Stimulated activated naive CD8-positive, alpha-beta T cell treated with anti-CD3 and anti-CD28 coated beads, Interleukin-15, amount 100 ng/mL, for 72 hours (primary cell): ENCODE results near the gene AQP3.
"Not testable (repeated sequence)": the region's sequence is repeated elsewhere in the genome, so short reads cannot be mapped to it uniquely, and the experiment has no call there.

Source experiments
- ATAC-seq: fragments of 150-1000 bp; cut with Tn5 transposase; 2 replicates; pipeline ENCODE4 v1.10.0; 2021; ENCODE audit warnings: mild to moderate bottlenecking, moderate library complexity
- DNase-seq, 2 donors: peaks; one replicate each; pipeline ENCODE4 v3.0.0; 2021 to 2022
- H3K27ac Mint-ChIP-seq, 2 donors: one replicate each; pipeline ENCODE4 v1.8.0; 2022; ENCODE audit warnings: mild to moderate bottlenecking in 2 of 2, mixed read lengths in 2 of 2, moderate library complexity in 2 of 2
- H3K27me3 Mint-ChIP-seq: one replicate; pipeline ENCODE4 v1.8.0; 2022; ENCODE audit warnings: mixed read lengths
- H3K4me1 Mint-ChIP-seq: one replicate; pipeline ENCODE4 v1.8.0; 2022; ENCODE audit warnings: mild to moderate bottlenecking, mixed read lengths
- H3K4me3 Mint-ChIP-seq, 2 donors: one replicate each; pipeline ENCODE4 v1.8.0; 2022; ENCODE audit warnings: mild to moderate bottlenecking in 2 of 2, mixed read lengths in 2 of 2, moderate library complexity in 1 of 2
- H3K9me3 Mint-ChIP-seq, 2 donors: one replicate each; pipeline ENCODE4 v1.8.0; 2022; ENCODE audit warnings: mixed read lengths in 2 of 2

The AQP3 gene

GRCh38 chr9:33446946-33447798 lies at the start of gene AQP3:
Gene AQP3, minus strand, starts transcription at chr9:33447593. Its CDS starts 63 bp downstream, at chr9:33447530.
- H3K4me1 Mint-ChIP-seq: peaks cover 56% of the 10 kb centered on the region
- no peaks in the 10 kb centered on the region for H3K27me3 Mint-ChIP-seq
- DNase-seq (peak; percentile 61 to 64), ATAC-seq (peak; percentile 70)
- H3K9me3 Mint-ChIP-seq: no peaks in the 10 kb centered on the region
- peak within 1 kb of the TSS; percentile 93 to 97 for H3K27ac Mint-ChIP-seq
- peak within 1 kb of the TSS; percentile 90 to 95 for H3K4me3 Mint-ChIP-seq

GRCh38 chr9:33493819-33494218 lies 46.4 kb upstream of the AQP3 start:
- not testable (repeated sequence) for DNase-seq

DNA sequence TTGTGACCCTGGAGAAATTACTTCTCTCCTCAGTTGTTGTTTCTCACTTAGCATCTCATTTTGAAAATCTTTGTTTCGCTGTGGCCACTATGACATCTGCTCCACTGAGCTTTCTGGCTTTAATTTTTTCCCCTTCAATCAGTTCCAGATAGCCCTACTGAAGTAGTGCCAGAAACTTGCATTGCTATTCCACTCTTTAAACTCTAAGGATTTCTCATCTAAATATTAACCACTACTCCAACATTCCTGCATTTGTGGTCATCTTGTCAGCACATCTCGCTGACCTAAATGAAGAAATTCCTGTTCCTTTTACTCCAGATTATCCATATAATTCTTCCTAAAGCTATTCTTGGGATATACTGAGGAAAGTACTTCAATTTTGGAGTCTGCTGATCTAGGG lies 41.7 kb upstream of the AQP3 start:
- H3K4me1 Mint-ChIP-seq: no peaks in the 10 kb centered on the region
- H3K9me3 Mint-ChIP-seq: no peaks in the 10 kb centered on the region
- no peak overlapping the region for H3K4me3 Mint-ChIP-seq
- DNase-seq (no peak), ATAC-seq (no peak)
- no peaks in the 10 kb centered on the region for H3K27me3 Mint-ChIP-seq
- no peak overlapping the region for H3K27ac Mint-ChIP-seq

More at GRCh38 chr9:33493819-33494218, 46.4 kb upstream of the AQP3 start:
- H3K4me1 Mint-ChIP-seq, ATAC-seq, H3K4me3 Mint-ChIP-seq, H3K9me3 Mint-ChIP-seq, H3K27ac Mint-ChIP-seq, H3K27me3 Mint-ChIP-seq: not testable (repeated sequence)

- ATAC-seq, H3K27ac Mint-ChIP-seq, H3K4me3 Mint-ChIP-seq, H3K27me3 Mint-ChIP-seq, H3K4me1 Mint-ChIP-seq, H3K9me3 Mint-ChIP-seq, DNase-seq: not testable (repeated sequence)
Measured at GRCh38 chr9:33485312-33485711, 37.9 kb upstream of the AQP3 start.

- DNase-seq: no peak
- ATAC-seq: no peak
- Mint-ChIP-seq H3K27me3 (no peaks in the 10 kb centered on the region), H3K9me3 (no peaks in the 10 kb centered on the region), H3K4me3 (no peak overlapping the region), H3K4me1 (no peaks in the 10 kb centered on the region), H3K27ac (no peak overlapping the region)
Measured at GRCh38 chr9:33480976-33481375, 33.6 kb upstream of the AQP3 start.

- no peak overlapping the region for H3K4me3 Mint-ChIP-seq
- H3K9me3 Mint-ChIP-seq: no peaks in the 10 kb centered on the region
- no peak for ATAC-seq
- no peaks in the 10 kb centered on the region for H3K27me3 Mint-ChIP-seq
- no peak for DNase-seq
- no peak overlapping the region for H3K27ac Mint-ChIP-seq
- H3K4me1 Mint-ChIP-seq: no peaks in the 10 kb centered on the region
Measured at GRCh38 chr9:33480106-33480505, 32.7 kb upstream of the AQP3 start.

DNA sequence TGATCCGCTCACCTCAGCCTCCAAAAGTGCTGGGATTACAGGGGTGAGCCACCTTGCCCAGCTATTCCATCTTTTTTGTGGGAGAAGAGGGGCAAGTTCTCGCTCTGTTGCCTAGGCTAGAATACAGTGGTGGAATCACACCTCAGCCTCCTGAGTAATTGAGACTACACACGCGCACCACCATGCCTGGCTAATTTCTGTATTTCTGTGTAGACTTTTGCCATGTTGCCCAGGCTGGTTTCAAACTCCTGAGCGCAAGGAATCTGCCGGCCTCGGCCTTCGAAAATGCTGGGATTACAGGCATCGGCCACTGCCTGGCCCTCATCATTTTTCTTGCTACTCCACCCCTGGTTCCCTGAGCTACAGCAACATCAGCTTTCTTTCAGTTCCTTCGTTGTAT lies 29.1 kb upstream of the AQP3 start:
- no peak overlapping the region for H3K4me3 Mint-ChIP-seq
- no peak overlapping the region for H3K27ac Mint-ChIP-seq
- peaks cover 19% of the 10 kb centered on the region for H3K4me1 Mint-ChIP-seq
- no peak for ATAC-seq
- no peaks in the 10 kb centered on the region for H3K9me3 Mint-ChIP-seq
- no peaks in the 10 kb centered on the region for H3K27me3 Mint-ChIP-seq
- DNase-seq: no peak

- Mint-ChIP-seq H3K9me3 (no peaks in the 10 kb centered on the region), H3K4me3 (peak overlapping the region in 1 of 2 donors; percentile 9), H3K27me3 (no peaks in the 10 kb centered on the region), H3K4me1 (peaks cover 24% of the 10 kb centered on the region), H3K27ac (no peak overlapping the region)
- DNase-seq: no peak
- ATAC-seq: no peak
Measured at GRCh38 chr9:33475357-33475756, 28.0 kb upstream of the AQP3 start.

- Mint-ChIP-seq H3K9me3 (no peaks in the 10 kb centered on the region), H3K4me3 (peak within 1 kb of the TSS; percentile 94 to 95), H3K4me1 (peaks cover 24% of the 10 kb centered on the region), H3K27me3 (no peaks in the 10 kb centered on the region), H3K27ac (peak within 1 kb of the TSS; percentile 95 to 99)
- DNase-seq: peak; percentile 96 to 98
- ATAC-seq: peak; percentile 99
Measured at GRCh38 chr9:33473643-33474352, 26.4 kb upstream of the AQP3 start, which contains the start of gene NOL6. Gene NOL6, minus strand, starts transcription at chr9:33473924. Its CDS starts 82 bp downstream, at chr9:33473842.

DNA sequence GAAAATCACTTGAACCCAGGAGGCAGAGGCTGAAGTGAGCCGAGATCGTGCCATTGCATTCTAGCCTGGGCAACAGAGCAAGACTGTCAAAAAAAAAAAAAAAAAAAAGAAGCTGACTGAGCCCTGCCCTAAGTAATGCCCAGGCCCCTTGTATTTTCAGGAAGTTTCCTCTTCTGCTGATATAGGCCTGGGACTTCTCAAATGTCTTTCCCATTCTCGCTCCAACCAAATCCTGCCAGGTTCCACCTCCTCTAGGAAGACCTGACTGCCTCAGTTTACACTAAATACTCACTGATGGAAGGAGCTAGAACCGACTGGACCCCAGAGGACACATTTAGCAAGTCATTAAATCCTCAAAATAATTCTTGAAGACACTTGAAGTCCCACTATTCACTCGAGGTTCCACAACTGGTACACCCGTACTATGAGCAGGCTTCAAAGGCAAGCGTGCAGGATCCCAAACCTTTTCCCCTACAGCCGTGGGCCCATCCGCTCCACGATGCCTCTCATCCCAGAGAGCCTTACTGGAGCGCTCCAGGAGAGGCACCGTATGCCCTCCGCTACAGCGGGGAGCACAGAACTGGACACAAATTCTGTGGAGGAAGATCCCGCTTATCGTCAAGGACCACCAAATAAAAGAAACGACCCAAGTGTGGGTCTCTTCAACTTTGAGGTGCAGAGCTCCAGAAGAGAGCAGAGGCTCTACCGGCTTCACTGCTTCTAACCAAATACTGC lies 25.7 kb upstream of the AQP3 start:
- H3K4me1 Mint-ChIP-seq: peaks cover 27% of the 10 kb centered on the region
- no peaks in the 10 kb centered on the region for H3K27me3 Mint-ChIP-seq
- ATAC-seq (no peak), DNase-seq (no peak)
- peak overlapping the region; percentile 94 to 95 for H3K4me3 Mint-ChIP-seq
- H3K27ac Mint-ChIP-seq: peak overlapping the region; percentile 95 to 99
- H3K9me3 Mint-ChIP-seq: no peaks in the 10 kb centered on the region

DNA sequence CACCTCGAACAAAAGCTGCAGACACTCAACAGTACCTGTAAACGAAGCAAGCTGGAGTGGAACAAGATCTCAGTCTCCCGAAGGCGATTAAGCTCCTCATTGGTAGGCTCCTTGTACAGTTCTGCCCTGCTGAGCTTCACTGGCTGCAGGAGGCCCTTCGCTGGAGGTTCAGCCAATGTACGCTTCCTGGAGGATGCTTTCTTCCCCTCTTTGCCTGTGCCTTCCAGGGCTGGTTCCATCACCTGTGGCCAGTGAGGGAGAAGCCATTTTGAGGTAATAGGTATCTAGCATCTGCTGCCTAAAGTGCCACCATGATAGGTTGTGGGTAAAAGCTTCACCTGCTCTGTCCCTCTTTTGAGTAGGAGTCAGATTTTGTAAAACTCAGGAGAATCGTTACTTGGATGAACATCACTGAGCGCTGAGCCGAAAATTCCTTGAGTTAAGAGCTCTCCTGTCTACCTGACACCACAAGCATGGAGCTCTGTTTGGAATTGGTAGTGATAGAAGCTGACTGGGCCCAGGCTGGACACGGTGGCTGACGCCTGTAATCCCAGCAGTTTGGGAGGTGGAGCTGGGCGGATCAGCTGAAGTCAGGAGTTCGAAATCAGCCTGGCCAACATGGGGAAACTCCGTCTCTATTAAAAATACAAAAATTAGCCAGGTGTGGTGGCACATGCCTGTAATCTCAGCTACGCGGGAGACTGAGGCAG lies 24.9 kb upstream of the AQP3 start:
- H3K27me3 Mint-ChIP-seq: no peaks in the 10 kb centered on the region
- H3K27ac Mint-ChIP-seq: peak overlapping the region; percentile 95 to 99
- no peak for ATAC-seq
- H3K4me3 Mint-ChIP-seq: peak overlapping the region; percentile 94 to 95
- peaks cover 33% of the 10 kb centered on the region for H3K4me1 Mint-ChIP-seq
- no peak for DNase-seq
- no peaks in the 10 kb centered on the region for H3K9me3 Mint-ChIP-seq

DNA sequence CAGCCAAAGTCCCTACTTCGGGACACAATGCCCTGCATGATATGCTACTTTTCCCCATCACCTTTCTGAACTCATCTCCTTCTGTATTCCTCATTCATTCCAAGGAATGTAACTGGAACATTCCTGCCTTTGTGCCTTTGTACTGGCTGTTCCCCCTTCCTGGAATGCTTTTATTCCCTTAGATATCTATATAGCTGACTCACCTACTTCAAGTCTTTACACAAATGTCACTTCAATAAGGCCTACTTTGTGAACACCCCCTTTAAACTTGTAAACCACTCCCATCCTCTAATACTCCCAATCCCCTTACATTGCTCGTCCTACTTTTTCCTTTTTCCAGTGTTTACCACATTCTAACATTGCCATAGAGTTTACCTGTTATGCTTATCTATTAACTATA lies 24.0 kb upstream of the AQP3 start:
- DNase-seq: no peak
- Mint-ChIP-seq H3K27me3 (no peaks in the 10 kb centered on the region), H3K4me3 (peak overlapping the region in 1 of 2 donors; percentile 10), H3K9me3 (no peaks in the 10 kb centered on the region), H3K4me1 (peaks cover 33% of the 10 kb centered on the region), H3K27ac (peak overlapping the region in 1 of 2 donors; percentile 36)
- ATAC-seq: no peak

DNA sequence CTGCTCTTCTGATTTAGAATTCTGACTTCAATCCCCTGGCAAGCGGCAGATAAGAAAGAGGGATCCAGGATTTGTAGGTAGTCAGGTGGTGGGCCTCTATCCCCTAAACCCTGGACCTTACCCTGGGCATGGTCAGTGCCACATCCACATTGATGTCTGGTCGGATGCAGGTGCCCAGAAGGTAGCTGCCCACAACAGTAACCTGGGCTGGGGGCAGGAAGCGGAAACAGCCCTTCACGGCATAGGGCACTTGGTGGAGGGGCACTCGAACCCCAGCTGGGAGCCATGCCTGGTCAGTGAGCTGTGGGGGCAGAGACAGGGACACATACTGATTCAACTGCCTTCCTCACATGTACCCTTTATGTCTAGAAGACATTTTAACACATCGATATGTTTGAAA lies 22.5 kb upstream of the AQP3 start:
- H3K27ac Mint-ChIP-seq: peak overlapping the region in 1 of 2 donors; percentile 93
- H3K4me3 Mint-ChIP-seq: no peak overlapping the region
- no peak for ATAC-seq
- no peaks in the 10 kb centered on the region for H3K9me3 Mint-ChIP-seq
- no peaks in the 10 kb centered on the region for H3K27me3 Mint-ChIP-seq
- DNase-seq: no peak
- peaks cover 33% of the 10 kb centered on the region for H3K4me1 Mint-ChIP-seq

GRCh38 chr9:33468797-33469621 lies 21.6 kb upstream of the AQP3 start:
- Mint-ChIP-seq H3K4me3 (no peak overlapping the region), H3K4me1 (peaks cover 33% of the 10 kb centered on the region)
- DNase-seq: no peak

More at GRCh38 chr9:33468797-33469621, 21.6 kb upstream of the AQP3 start:
- no peak for ATAC-seq
- peak overlapping the region in 1 of 2 donors; percentile 93 for H3K27ac Mint-ChIP-seq
- no peaks in the 10 kb centered on the region for H3K9me3 Mint-ChIP-seq
- no peaks in the 10 kb centered on the region for H3K27me3 Mint-ChIP-seq
